GM13976 (cell line): ENCODE data around the gene ASB14.

Source experiments
- DNase-seq: peaks from one replicate; pipeline ENCODE4 v3.0.0; 2012; ENCODE audit warnings: low spot score
- CTCF ChIP-seq: IDR thresholded peaks from 2 replicates; pipeline ENCODE4 v1.5.1; 2012; ENCODE audit warnings: borderline replicate concordance, mild to moderate bottlenecking; ENCODE audit not compliant: insufficient read depth; ENCODE audit errors: extremely low read depth, missing control alignments, control extremely low read depth
- in situ Hi-C: fragments of 300-500 bp; cut with MboI; formaldehyde crosslinking; loops from one replicate; pipeline ENCODE4 v1.12.0; 2022; ENCODE audit warnings: low sequenced_read_pairs, mixed read lengths, inconsistent platforms; ENCODE audit not compliant: unreplicated experiment

Gene ASB14

GRCh38 chr3:57298041-57298440, 5.6 kb upstream of the ASB14 start:
- no peak for TF ChIP-seq CTCF

GRCh38 chr3:57292897-57293526, 527 bp upstream of the ASB14 start:
- TF ChIP-seq CTCF, result no peak
- in situ Hi-C loops, result no loop called here
- DNase-seq, result no peak

More at GRCh38 chr3:57298041-57298440, 5.6 kb upstream of the ASB14 start:
- in situ Hi-C loops, result no loop called here
- DNase-seq, result no peak

GRCh38 chr3:57288403-57288802, 4.1 kb downstream of the ASB14 start:
- TF ChIP-seq CTCF, result no peak
- in situ Hi-C loops, result no loop called here
- no peak for DNase-seq

- TF ChIP-seq CTCF, result no peak
- in situ Hi-C loops, result no loop called here
- no peak for DNase-seq
These were observed 5.3 kb downstream of the ASB14 start for GRCh38 chr3:57287205-57287604.

GRCh38 chr3:57283334-57283733, 9.2 kb downstream of the ASB14 start:
- no peak for DNase-seq
- in situ Hi-C loops, result no loop called here
- no peak for TF ChIP-seq CTCF

GRCh38 chr3:57281715-57282114, 10.8 kb downstream of the ASB14 start:
- TF ChIP-seq CTCF, result no peak
- in situ Hi-C loops, result no loop called here
- DNase-seq, result no peak
